Type B pancreatic cell (in vitro differentiated cells): ENCODE measurements around the gene PANK4. TPM values are rescaled to one million over a fixed set of nuclear protein-coding genes. Genes with fewer than 3 reads are reported as not detected.

Experiments used
- DNase-seq: peaks from one replicate; pipeline ENCODE4 v3.0.0; 2021; ENCODE audit warnings: mixed read lengths; ENCODE audit not compliant: unreplicated experiment; ENCODE audit errors: extremely low spot score
- H3K27ac Mint-ChIP-seq: 2 replicates; pipeline ENCODE4 v1.8.0; 2021; ENCODE audit warnings: mild to moderate bottlenecking, mixed read lengths
- H3K27me3 Mint-ChIP-seq: 2 replicates; pipeline ENCODE4 v1.8.0; 2021; ENCODE audit warnings: mixed read lengths
- H3K36me3 Mint-ChIP-seq: 2 replicates; pipeline ENCODE4 v1.8.0; 2021; ENCODE audit warnings: mixed read lengths
- H3K4me1 Mint-ChIP-seq: one replicate; pipeline ENCODE4 v1.8.0; 2021; ENCODE audit warnings: mixed read lengths; ENCODE audit not compliant: unreplicated experiment
- H3K4me3 Mint-ChIP-seq: 2 replicates; pipeline ENCODE4 v1.8.0; 2021; ENCODE audit warnings: mild to moderate bottlenecking, mixed read lengths
- H3K9me3 Mint-ChIP-seq: 2 replicates; pipeline ENCODE4 v1.8.0; 2021; ENCODE audit warnings: mixed read lengths
- CTCF ChIP-seq: fragments of 200-600 bp; sonication (generic); conservative IDR thresholded peaks from 2 replicates; pipeline ENCODE4 v1.5.0; 2021; ENCODE audit warnings: antibody characterized with exemption, mild to moderate bottlenecking
- total RNA-seq: library from RNA; stranded (reverse); gene quantifications from 2 replicates; pipeline ENCODE4 v1.2.1, GENCODE V29; 2021; ENCODE audit warnings: low replicate concordance

Gene PANK4
- total RNA-seq, 1 donor from 2014 or later = 49.1 TPM

- no peak for DNase-seq
- Mint-ChIP-seq H3K27ac (no peak overlapping the region), H3K27me3 (no peaks in the 10 kb centered on the region), H3K4me3 (no peak overlapping the region), H3K4me1 (no peaks in the 10 kb centered on the region), H3K36me3 (no peaks in the 10 kb centered on the region), H3K9me3 (no peaks in the 10 kb centered on the region)
- no peak for TF ChIP-seq CTCF
Measured at GRCh38 chr1:2496746-2497145, 29.6 kb downstream of the PANK4 start.

GRCh38 chr1:2496087-2496622 lies 30.2 kb downstream of the PANK4 start:
- no peak for DNase-seq
- Mint-ChIP-seq H3K36me3 (no peaks in the 10 kb centered on the region), H3K27me3 (peaks cover 4% of the 10 kb centered on the region), H3K9me3 (no peaks in the 10 kb centered on the region), H3K4me3 (no peak overlapping the region), H3K27ac (no peak overlapping the region), H3K4me1 (no peaks in the 10 kb centered on the region)
- no peak for TF ChIP-seq CTCF

GRCh38 chr1:2495546-2495945 lies 30.9 kb downstream of the PANK4 start:
- no peak for DNase-seq

GRCh38 chr1:2495026-2495425 lies 31.4 kb downstream of the PANK4 start:
- H3K27ac Mint-ChIP-seq = no peak overlapping the region
- no peak for TF ChIP-seq CTCF
- no peaks in the 10 kb centered on the region for H3K9me3 Mint-ChIP-seq
- no peak for DNase-seq
- no peaks in the 10 kb centered on the region for H3K4me1 Mint-ChIP-seq
- no peak overlapping the region for H3K4me3 Mint-ChIP-seq
- peaks cover 5% of the 10 kb centered on the region for H3K27me3 Mint-ChIP-seq
- no peaks in the 10 kb centered on the region for H3K36me3 Mint-ChIP-seq

More at GRCh38 chr1:2495546-2495945, 30.9 kb downstream of the PANK4 start:
- H3K4me1 Mint-ChIP-seq = no peaks in the 10 kb centered on the region
- H3K27ac Mint-ChIP-seq = no peak overlapping the region
- no peaks in the 10 kb centered on the region for H3K36me3 Mint-ChIP-seq
- no peak for TF ChIP-seq CTCF
- H3K9me3 Mint-ChIP-seq = no peaks in the 10 kb centered on the region
- H3K27me3 Mint-ChIP-seq = peaks cover 5% of the 10 kb centered on the region
- no peak overlapping the region for H3K4me3 Mint-ChIP-seq

- no peaks in the 10 kb centered on the region for H3K36me3 Mint-ChIP-seq
- peaks cover 5% of the 10 kb centered on the region for H3K27me3 Mint-ChIP-seq
- no peak overlapping the region for H3K27ac Mint-ChIP-seq
- H3K4me3 Mint-ChIP-seq = no peak overlapping the region
- H3K4me1 Mint-ChIP-seq = no peaks in the 10 kb centered on the region
- no peak for TF ChIP-seq CTCF
- no peaks in the 10 kb centered on the region for H3K9me3 Mint-ChIP-seq
- DNase-seq = no peak
Measured at GRCh38 chr1:2494323-2494693, 32.1 kb downstream of the PANK4 start.
